Measurements from ENCODE around the gene MTCL1.

DNA sequence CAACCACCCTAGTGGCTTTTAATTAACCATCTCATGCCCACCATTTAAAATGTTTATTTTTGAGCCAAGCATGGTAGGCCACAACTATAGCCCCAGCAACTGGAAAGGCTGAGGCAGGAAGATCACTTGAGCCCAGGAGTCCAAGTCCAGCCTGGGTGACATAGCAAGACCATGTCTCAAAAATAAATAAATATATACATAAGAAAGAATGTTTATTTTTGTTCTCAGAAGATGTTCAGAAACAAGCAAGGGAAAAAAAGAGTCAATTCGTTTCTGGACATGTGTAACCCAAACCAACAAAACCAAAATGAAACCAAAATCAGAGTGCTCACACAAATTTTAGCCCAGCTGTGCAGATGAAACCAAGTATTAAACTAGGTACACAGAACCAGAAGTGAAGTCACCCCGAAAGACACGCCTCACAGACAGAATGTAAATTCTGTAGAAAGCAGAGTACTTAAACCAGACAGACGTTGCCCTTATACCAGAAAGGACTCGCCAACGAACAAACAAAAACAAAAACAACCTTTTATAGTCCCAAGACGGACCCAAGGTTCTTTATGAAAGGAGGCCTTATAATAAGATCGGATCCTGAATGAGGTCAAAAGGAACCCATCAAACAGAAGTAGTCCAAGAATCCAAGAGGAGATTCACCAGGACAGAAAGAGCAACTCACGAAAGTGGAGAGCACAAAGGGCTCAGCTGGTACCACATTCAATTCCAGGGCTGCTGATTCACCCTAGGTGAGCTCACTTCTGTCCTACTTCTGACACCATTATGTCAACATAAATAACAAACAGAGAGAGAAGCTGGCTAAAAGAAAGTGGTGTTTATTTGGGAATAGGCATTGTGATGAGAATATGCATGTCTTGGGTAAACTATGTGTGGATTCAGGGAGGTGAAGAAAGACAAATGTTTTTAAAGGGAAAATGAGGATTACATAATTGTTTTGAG is 31.8 kb upstream of the MTCL1 start:
- TF ChIP-seq, protein P1, sequence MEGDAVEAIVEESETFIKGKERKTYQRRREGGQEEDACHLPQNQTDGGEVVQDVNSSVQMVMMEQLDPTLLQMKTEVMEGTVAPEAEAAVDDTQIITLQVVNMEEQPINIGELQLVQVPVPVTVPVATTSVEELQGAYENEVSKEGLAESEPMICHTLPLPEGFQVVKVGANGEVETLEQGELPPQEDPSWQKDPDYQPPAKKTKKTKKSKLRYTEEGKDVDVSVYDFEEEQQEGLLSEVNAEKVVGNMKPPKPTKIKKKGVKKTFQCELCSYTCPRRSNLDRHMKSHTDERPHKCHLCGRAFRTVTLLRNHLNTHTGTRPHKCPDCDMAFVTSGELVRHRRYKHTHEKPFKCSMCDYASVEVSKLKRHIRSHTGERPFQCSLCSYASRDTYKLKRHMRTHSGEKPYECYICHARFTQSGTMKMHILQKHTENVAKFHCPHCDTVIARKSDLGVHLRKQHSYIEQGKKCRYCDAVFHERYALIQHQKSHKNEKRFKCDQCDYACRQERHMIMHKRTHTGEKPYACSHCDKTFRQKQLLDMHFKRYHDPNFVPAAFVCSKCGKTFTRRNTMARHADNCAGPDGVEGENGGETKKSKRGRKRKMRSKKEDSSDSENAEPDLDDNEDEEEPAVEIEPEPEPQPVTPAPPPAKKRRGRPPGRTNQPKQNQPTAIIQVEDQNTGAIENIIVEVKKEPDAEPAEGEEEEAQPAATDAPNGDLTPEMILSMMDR (IDR thresholded peaks at IDR 0.05): no peak
- TF ChIP-seq POLR2AphosphoS5 (IDR thresholded peaks at IDR 0.05; ENCODE audit: low read depth, low read length) (no peak), TCF7L2 (IDR thresholded peaks at IDR 0.05; ENCODE audit: low read depth, low read length) (no peak)
